PC-9 (cell line): ENCODE measurements around the gene KREMEN1. TPM values are rescaled to one million over a fixed set of nuclear protein-coding genes. Genes with fewer than 3 reads are reported as not detected.

Experiments used
- BruUV-seq: library from RNA; stranded (reverse); fragments of 400-500 nt; replicated peaks from 2 replicates; lab custom pipeline; 2021; lab: Mats Ljungman, UMichigan
- CTCF ChIA-PET: fragments of 300-600 bp; sonication (Branson Sonifier 250); formaldehyde crosslinking; loops from one replicate; lab custom pipeline; 2022; ENCODE audit warnings: antibody characterized with exemption; lab: Charles Lee
- POLR2A ChIA-PET: fragments of 300-600 bp; sonication (Branson Sonifier 250); formaldehyde crosslinking; loops from one replicate; lab custom pipeline; 2022; ENCODE audit warnings: antibody characterized with exemption; ENCODE audit not compliant: unreplicated experiment; lab: Charles Lee
- DNase-seq, 2 experiments: peaks; one replicate each; pipeline versions ENCODE4 v3.0.0 to v3.0.0-alpha.2; 2015 to 2022; ENCODE audit warnings: mixed read lengths in 1 of 2
- H2AFZ ChIP-seq: fragments of 200-600 bp; sonication (generic); 2 replicates; pipeline ENCODE4 v1.8.1; 2017; ENCODE audit warnings: antibody characterized with exemption
- H3F3A ChIP-seq: fragments of 200-600 bp; sonication (generic); 2 replicates; pipeline ENCODE4 v1.8.1; 2017; ENCODE audit warnings: antibody characterized with exemption, mild to moderate bottlenecking, low read depth; ENCODE audit not compliant: insufficient read depth
- H3K27ac ChIP-seq: fragments of 200-600 bp; sonication (generic); 2 replicates; pipeline ENCODE4 v1.6.1; 2016; ENCODE audit warnings: mixed run types
- H3K27me3 ChIP-seq: fragments of 200-600 bp; sonication (generic); 2 replicates; pipeline ENCODE4 v1.6.1; 2016; ENCODE audit warnings: low read depth, mixed run types; ENCODE audit not compliant: insufficient read depth
- H3K36me3 ChIP-seq: fragments of 200-600 bp; sonication (generic); 2 replicates; pipeline ENCODE4 v1.6.1; 2016; ENCODE audit warnings: low read depth, mixed run types
- H3K4me1 ChIP-seq: fragments of 200-600 bp; sonication (generic); replicated peaks from 2 replicates; pipeline ENCODE4 v1.6.1; 2016; ENCODE audit warnings: mixed run types; ENCODE audit not compliant: insufficient read depth
- H3K4me2 ChIP-seq: fragments of 200-600 bp; sonication (generic); 2 replicates; pipeline ENCODE4 v1.6.1; 2017; ENCODE audit warnings: mixed run types
- H3K4me3 ChIP-seq: fragments of 200-600 bp; sonication (generic); 2 replicates; pipeline ENCODE4 v1.6.1; 2016; ENCODE audit warnings: mixed run types
- H3K79me2 ChIP-seq: fragments of 200-600 bp; sonication (generic); 2 replicates; pipeline ENCODE4 v1.6.1; 2017; ENCODE audit warnings: low read depth, mixed run types
- H3K9me2 ChIP-seq: fragments of 200-600 bp; sonication (generic); 2 replicates; pipeline ENCODE4 v1.8.1; 2017; ENCODE audit warnings: mild to moderate bottlenecking; ENCODE audit not compliant: insufficient read depth
- H3K9me3 ChIP-seq: fragments of 200-600 bp; sonication (generic); 2 replicates; pipeline ENCODE4 v1.8.1; 2016; ENCODE audit warnings: low read depth; ENCODE audit not compliant: insufficient read depth
- H4K20me1 ChIP-seq: fragments of 200-600 bp; sonication (generic); 2 replicates; pipeline ENCODE4 v1.8.1; 2017; ENCODE audit not compliant: insufficient read depth
- EZH2 ChIP-seq: fragments of 200-600 bp; sonication (generic); IDR thresholded peaks from 2 replicates; pipeline ENCODE4 v1.8.0; 2017; ENCODE audit warnings: antibody characterized with exemption, low read depth
- intact Hi-C: fragments of 100-400 bp; cut with micrococcal nuclease; formaldehyde crosslinking; loops from one replicate; pipeline ENCODE4 v1.10.0; 2022; ENCODE audit not compliant: unreplicated experiment
- total RNA-seq: library from RNA; stranded (reverse); gene quantifications from 2 replicates; pipeline ENCODE4 v1.2.3, GENCODE V29; 2021
- TF ChIP-seq, protein P1 (sequence below): fragments of 200-600 bp; sonication (generic); conservative IDR thresholded peaks from 2 replicates; pipeline ENCODE4 v1.6.1; 2017; ENCODE audit warnings: mixed run types, antibody characterized with exemption, mild to moderate bottlenecking, moderate library complexity

Gene KREMEN1
- total RNA-seq, 1 experiment from 2014 or later = 6.1 TPM

GRCh38 chr22:29087012-29087411 is 14.2 kb downstream of the KREMEN1 start:
- H3K9me3 ChIP-seq = no peaks in the 10 kb centered on the region
- no peaks in the 10 kb centered on the region for H4K20me1 ChIP-seq
- intact Hi-C loops = no loop called here
- ChIA-PET POLR2A (no interaction called here), CTCF (no interaction called here)
- H3F3A ChIP-seq = no peaks in the 10 kb centered on the region
- H2AFZ ChIP-seq = no peak overlapping the region
- no peaks in the 10 kb centered on the region for H3K9me2 ChIP-seq
- H3K79me2 ChIP-seq = no peaks in the 10 kb centered on the region
- no peak overlapping the region for H3K4me3 ChIP-seq
- no peak overlapping the region for H3K4me2 ChIP-seq
- DNase-seq = no peak
- H3K4me1 ChIP-seq = no peaks in the 10 kb centered on the region
- H3K27ac ChIP-seq = no peak overlapping the region
- no peaks in the 10 kb centered on the region for H3K27me3 ChIP-seq
- H3K36me3 ChIP-seq = no peaks in the 10 kb centered on the region
- BruUV-seq = no TSS peak
- TF ChIP-seq, protein P1, sequence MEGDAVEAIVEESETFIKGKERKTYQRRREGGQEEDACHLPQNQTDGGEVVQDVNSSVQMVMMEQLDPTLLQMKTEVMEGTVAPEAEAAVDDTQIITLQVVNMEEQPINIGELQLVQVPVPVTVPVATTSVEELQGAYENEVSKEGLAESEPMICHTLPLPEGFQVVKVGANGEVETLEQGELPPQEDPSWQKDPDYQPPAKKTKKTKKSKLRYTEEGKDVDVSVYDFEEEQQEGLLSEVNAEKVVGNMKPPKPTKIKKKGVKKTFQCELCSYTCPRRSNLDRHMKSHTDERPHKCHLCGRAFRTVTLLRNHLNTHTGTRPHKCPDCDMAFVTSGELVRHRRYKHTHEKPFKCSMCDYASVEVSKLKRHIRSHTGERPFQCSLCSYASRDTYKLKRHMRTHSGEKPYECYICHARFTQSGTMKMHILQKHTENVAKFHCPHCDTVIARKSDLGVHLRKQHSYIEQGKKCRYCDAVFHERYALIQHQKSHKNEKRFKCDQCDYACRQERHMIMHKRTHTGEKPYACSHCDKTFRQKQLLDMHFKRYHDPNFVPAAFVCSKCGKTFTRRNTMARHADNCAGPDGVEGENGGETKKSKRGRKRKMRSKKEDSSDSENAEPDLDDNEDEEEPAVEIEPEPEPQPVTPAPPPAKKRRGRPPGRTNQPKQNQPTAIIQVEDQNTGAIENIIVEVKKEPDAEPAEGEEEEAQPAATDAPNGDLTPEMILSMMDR = no peak
- no peak for TF ChIP-seq EZH2

DNA sequence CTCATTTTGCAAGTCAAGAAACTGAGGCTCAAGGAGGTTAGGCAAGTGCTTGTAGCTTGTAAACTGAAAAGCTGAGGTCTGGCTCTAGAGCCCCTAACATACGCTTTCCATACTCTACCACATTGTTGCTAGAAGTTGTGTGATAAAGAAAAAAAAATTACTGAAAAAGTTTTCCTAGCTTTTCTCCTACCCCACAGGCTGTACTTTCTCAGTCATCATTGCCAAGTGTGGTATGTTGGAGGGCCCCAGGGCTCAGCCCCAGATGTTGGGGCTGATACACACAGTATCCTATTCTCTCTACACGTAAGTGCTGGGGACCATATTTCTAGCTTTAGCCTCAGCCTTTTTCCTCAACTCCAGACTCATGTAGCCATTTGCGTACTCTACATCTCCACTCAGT is 16.0 kb downstream of the KREMEN1 start:
- H3K9me2 ChIP-seq = no peaks in the 10 kb centered on the region
- no peaks in the 10 kb centered on the region for H3K9me3 ChIP-seq
- ChIA-PET CTCF (no interaction called here), POLR2A (interaction anchor here (0.6 kb wide), 1 partner anchor 12 kb away, joined by 4 read pairs; no protein-coding TSS in a partner anchor)
- no peaks in the 10 kb centered on the region for H3F3A ChIP-seq
- no peak overlapping the region for H3K4me2 ChIP-seq
- TF ChIP-seq, protein P1 = no peak
- TF ChIP-seq EZH2 = no peak
- no peak overlapping the region for H3K4me3 ChIP-seq
- H3K27ac ChIP-seq = no peak overlapping the region
- H3K79me2 ChIP-seq = no peaks in the 10 kb centered on the region
- no peak overlapping the region for H2AFZ ChIP-seq
- H3K4me1 ChIP-seq = no peaks in the 10 kb centered on the region
- no peaks in the 10 kb centered on the region for H3K36me3 ChIP-seq
- H4K20me1 ChIP-seq = no peaks in the 10 kb centered on the region
- no peaks in the 10 kb centered on the region for H3K27me3 ChIP-seq
- intact Hi-C loops = no loop called here
- DNase-seq = no peak
- no TSS peak for BruUV-seq

- H3K4me3 ChIP-seq = no peak overlapping the region
- CTCF ChIA-PET = no interaction called here
- no peak overlapping the region for H2AFZ ChIP-seq
- no peak overlapping the region for H3K4me2 ChIP-seq
- H3K9me2 ChIP-seq = no peaks in the 10 kb centered on the region
- no TSS peak for BruUV-seq
- intact Hi-C loops = no loop called here
- H4K20me1 ChIP-seq = no peaks in the 10 kb centered on the region
- no peaks in the 10 kb centered on the region for H3K27me3 ChIP-seq
- H3K4me1 ChIP-seq = no peaks in the 10 kb centered on the region
- no peaks in the 10 kb centered on the region for H3F3A ChIP-seq
- H3K36me3 ChIP-seq = no peaks in the 10 kb centered on the region
- no peaks in the 10 kb centered on the region for H3K9me3 ChIP-seq
- TF ChIP-seq EZH2 = no peak
- TF ChIP-seq, protein P1 = no peak
- no peaks in the 10 kb centered on the region for H3K79me2 ChIP-seq
- no peak for DNase-seq
- no peak overlapping the region for H3K27ac ChIP-seq
- POLR2A ChIA-PET = no interaction called here
These were observed 16.7 kb downstream of the KREMEN1 start for GRCh38 chr22:29089507-29089906.
